Activated CD8-positive, alpha-beta memory T cell treated with anti-CD3 and anti-CD28 coated beads, Interleukin-2, amount 50 U/mL, for 1 hour (primary cell): ENCODE measurements around the gene LRRC37A.
"Not testable (repeated sequence)": the region's sequence is repeated elsewhere in the genome, so short reads cannot be mapped to it uniquely, and the experiment has no call there.

Source experiments
- DNase-seq: peaks from one replicate; pipeline ENCODE4 v3.0.0-alpha.2; 2020; ENCODE audit errors: extremely low read depth

LRRC37A gene

DNA sequence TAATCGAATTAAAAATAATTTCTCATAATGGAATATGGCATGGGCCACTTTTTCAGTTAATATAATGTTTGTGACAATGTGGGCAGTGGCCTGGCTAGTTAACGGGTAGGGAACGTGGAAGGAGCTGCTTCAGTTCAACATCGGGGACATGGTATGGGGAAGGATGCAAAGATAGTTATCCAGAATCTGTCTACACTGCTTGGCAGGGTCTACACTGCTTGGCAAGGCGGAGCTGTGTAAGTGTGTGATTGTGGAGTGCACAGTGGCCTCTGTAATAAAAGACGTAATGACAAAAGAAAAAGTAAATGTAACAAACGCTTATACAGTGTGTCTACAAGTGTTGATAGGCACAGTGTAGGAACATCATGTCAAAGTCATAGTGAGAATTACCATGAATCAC is 7.3 kb upstream of the LRRC37A start:
- DNase-seq, result not testable (repeated sequence)

DNA sequence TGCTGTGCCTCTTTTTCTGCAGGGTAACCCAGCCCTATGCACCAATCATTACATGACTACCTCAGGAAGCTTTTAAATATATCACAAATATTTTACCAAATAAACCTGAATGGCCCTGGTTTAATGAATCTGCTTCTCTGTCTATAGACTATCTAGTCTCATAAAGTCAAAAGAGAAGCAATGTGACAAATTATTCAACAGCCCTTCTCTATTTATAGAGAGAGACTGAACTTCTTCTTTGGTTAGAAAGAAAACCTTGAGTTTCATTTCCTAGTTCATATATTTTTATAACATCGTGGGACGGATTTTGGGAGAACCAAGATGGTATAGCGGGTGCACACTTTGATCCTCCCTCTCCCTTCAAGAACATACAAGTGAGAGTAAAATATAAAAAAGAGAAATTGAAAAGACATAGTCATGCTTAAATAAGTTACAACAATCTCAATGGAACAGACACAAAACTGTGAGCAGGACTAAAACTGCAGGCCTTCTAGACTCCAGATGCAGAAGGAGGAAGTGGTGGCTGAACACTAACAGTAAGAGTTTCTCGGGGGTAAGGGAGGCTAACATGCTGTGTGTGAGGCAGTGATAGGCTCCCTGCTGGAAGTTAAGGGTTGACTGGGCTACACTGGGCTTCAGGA is 3.9 kb upstream of the LRRC37A start:
- DNase-seq, result not testable (repeated sequence)

- not testable (repeated sequence) for DNase-seq
Observed at GRCh38 chr17:46291618-46292017, 3.3 kb upstream of the LRRC37A start.

DNA sequence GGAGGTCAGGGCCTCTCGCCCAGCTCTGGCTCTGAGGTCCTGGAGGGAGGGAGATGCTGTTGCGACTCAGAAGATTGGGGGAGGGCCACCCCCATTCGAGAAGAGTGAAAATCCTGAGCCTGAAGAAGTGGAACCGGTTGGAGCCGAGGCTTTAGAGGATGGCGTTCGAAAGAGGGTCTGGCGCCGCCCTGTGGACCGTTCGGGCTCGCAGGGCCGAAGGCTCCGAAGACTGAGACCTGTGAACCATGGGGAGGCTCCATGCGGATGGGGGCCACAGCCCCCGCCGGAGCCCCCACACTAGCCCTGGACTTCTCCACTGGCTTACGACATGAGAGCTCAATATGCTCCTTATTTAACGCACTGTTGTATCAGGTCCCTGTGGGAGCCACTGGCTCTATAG is 46.3 kb downstream of the LRRC37A start:
- not testable (repeated sequence) for DNase-seq

DNA sequence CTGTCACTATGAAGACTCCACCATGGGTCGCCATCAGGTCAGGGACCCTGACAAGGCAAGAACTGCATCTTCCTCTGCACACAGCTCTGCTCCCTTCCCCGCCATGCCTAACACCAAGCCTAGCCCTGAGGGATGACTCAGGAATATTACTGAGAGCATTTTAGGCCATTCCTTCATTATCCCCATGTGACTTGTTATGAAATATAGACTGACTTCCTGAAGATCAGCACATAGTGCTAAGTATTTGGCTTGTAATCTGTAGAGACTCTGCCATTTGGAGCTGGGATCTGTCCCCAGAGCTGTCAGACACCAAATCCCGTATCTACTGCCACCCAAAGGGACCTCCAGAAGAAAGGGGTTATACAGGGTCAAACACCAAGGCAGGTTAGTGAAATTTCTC is 47.2 kb downstream of the LRRC37A start:
- not testable (repeated sequence) for DNase-seq

- not testable (repeated sequence) for DNase-seq
Observed at GRCh38 chr17:46348345-46348744, 53.4 kb downstream of the LRRC37A start.

DNA sequence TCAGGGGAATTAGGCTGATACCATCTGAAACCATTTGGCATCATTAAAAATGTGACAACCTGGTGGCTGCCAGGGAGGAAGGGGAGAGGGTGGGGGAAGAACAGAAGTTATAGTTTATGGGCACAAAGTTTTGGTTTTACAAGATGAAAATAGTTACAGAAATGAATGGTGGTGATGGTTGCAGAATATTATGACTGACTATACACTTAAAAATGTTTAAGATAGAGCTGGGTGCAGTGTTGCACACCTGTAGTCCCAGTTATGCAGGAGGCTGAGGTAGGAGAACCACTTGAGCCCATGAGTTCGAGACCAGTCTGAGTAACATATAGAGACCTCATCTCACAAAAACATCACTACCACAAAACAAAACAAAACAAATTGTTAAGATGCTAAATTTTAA is 54.1 kb downstream of the LRRC37A start:
- DNase-seq, result not testable (repeated sequence)

- DNase-seq, result not testable (repeated sequence)
Observed at GRCh38 chr17:46353856-46354255, 58.9 kb downstream of the LRRC37A start.

- DNase-seq, result not testable (repeated sequence)
Observed at GRCh38 chr17:46361145-46361735, 66.3 kb downstream of the LRRC37A start.

- not testable (repeated sequence) for DNase-seq
Observed at GRCh38 chr17:46361755-46362154, 66.8 kb downstream of the LRRC37A start, which contains the start of gene ARL17B. Gene ARL17B (minus strand): TSS chr17:46361766. CDS start chr17:46358397, 3,369 bp downstream.

DNA sequence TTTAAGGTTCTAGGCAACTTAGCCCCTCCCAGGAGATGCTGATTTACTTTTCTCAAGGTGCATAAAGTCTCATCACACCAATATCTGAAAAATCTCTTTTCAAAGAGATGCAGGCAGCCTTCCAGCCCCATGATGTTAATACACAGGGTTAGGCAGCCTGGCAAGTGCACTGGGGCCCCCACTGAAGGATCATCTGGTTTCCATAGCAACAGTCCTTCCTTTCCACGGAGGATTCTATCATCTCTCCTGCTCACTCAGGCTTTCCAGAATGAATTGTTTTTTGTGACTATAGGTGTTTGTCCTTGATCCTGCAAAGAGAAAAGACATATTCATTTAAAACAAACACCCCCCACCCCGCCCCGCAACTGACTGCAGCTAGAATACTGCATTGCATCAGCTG is 72.6 kb downstream of the LRRC37A start:
- DNase-seq, result not testable (repeated sequence)

DNA sequence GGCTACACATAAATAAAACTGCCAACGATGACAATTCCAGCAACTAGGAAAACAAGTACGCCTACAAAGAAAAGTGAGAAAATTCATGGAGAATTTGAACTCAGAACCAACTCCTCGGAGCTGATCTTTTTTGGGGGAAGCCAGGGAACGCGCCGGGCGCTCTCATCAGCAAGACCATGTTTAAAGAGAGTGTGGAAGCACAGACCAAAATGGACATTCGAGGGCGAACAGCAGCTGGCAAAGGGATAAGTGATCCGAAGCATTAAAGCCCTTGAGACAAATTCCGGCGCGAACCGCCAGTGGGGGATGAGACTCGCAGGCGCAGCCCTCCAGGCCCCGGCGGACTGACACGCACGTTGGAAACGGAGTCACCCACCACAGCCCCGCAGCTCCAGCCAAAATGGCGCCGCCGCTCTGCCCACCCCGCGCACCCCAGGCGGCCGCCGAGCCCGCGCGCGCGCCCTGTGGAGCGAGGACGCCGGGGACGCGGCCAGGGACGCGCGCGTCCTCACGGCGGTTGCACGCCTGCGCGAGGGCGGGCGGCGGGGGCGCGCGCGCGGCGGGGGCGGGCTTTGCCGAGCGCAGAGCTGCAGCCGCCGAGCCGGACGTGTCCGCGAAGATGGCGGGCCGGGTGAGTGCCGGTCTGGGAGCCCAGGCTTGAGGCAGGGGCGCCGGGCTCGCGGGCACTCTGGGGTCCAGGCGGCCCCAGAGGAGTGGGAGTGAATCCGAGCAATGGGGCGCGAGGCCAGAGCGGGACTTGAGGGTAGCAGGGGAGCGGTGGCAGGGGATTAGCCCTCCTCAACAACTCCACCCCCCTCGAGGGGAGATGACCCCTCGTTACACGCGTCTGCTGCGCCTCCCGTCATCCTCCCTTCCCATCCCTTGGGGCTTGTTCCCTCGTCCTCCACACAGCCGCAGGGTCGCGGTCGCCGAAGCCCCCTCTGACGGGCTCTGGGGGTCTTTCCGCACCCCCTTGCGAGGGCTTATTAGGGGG is 77.6 kb downstream of the LRRC37A start:
- not testable (repeated sequence) for DNase-seq

DNA sequence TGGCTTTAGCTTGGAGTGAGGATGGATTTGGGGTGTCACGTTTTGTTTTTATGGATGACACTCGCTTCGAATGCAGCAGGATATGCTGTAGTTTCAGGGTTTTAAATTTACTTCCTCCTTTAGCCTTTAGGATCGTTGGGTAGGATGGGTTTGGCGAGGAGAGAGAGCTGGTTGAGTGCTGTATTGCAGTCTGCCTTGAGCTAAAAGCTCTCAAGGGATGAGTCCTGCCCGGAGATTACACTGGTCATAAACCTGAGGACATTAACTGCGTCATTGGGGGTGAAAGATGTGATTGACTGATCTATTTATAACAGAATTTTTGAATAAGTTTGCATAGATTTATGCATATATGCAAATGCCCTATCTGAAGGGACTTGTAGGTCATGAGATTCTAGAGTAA is 78.5 kb downstream of the LRRC37A start:
- not testable (repeated sequence) for DNase-seq

- not testable (repeated sequence) for DNase-seq
Observed at GRCh38 chr17:46383118-46383517, 88.2 kb downstream of the LRRC37A start.

- not testable (repeated sequence) for DNase-seq
Observed at GRCh38 chr17:46385491-46385890, 90.6 kb downstream of the LRRC37A start.
